Endothelial cell of umbilical vein (primary cell): ENCODE data around the gene FAM131C. TPM values are rescaled to one million over a fixed set of nuclear protein-coding genes. Genes with fewer than 3 reads are reported as not detected.

Experiments
- BruUV-seq: library from RNA; stranded (reverse); fragments of 400-500 nt; replicated peaks from 2 replicates; lab custom pipeline; 2021; lab: Mats Ljungman, UMichigan
- CTCF ChIA-PET: fragments of 300-600, 350-600 bp; sonication (Branson Sonifier 250); formaldehyde crosslinking; loops from one replicate; lab custom pipeline; 2021; ENCODE audit warnings: antibody characterized with exemption, inconsistent platforms; lab: Charles Lee
- POLR2A ChIA-PET: fragments of 300-600, 350-600 bp; sonication (Branson Sonifier 250); formaldehyde crosslinking; loops from one replicate; lab custom pipeline; 2021; ENCODE audit warnings: antibody characterized with exemption, inconsistent platforms; lab: Charles Lee
- DNase-seq: peaks from one replicate; pipeline ENCODE4 v3.0.0-alpha.2; 2011; ENCODE audit warnings: low read depth, low spot score
- FAIRE-seq: peaks from 2 replicates; lab custom pipeline; 2011; peaks lifted over from hg19 to GRCh38; lab: Jason Lieb, UNC
- H2AFZ ChIP-seq: 2 replicates; pipeline ENCODE4 v1.6.0; 2012; ENCODE audit warnings: low read depth, low read length, control low read depth, inconsistent platforms
- H3K27ac ChIP-seq: 2 replicates; pipeline ENCODE4 v1.5.1; 2011; ENCODE audit warnings: low read depth, mild to moderate bottlenecking, control low read depth, low read length, moderate library complexity; ENCODE audit not compliant: insufficient read depth
- H3K27me3 ChIP-seq, 2 experiments: 2 replicates each; pipeline versions ENCODE4 v1.6.0 to v1.6.1; 2011; ENCODE audit warnings: low read length in 2 of 2, mixed read lengths in 1 of 2; ENCODE audit not compliant: control insufficient read depth in 2 of 2, insufficient read depth in 2 of 2
- H3K36me3 ChIP-seq, 2 experiments: 2 replicates in 1 of 2; 3 replicates in 1 of 2; pipeline ENCODE4 v1.5.1; 2011; ENCODE audit warnings: low read length in 2 of 2, mild to moderate bottlenecking in 1 of 2, moderate library complexity in 1 of 2; ENCODE audit not compliant: control insufficient read depth in 2 of 2, insufficient read depth in 2 of 2; ENCODE audit errors: extremely low read depth in 1 of 2
- H3K4me1 ChIP-seq: 3 replicates; pipeline ENCODE4 v1.5.1; 2011; ENCODE audit warnings: mild to moderate bottlenecking, low read length; ENCODE audit not compliant: control insufficient read depth, insufficient read depth; ENCODE audit errors: extremely low read depth
- H3K4me2 ChIP-seq: 2 replicates; pipeline ENCODE4 v1.6.1; 2011; ENCODE audit warnings: low read length, control low read depth, mixed read lengths; ENCODE audit not compliant: insufficient read depth
- H3K4me3 ChIP-seq, 3 experiments: fragments of 200-600 bp in 1 of 3; sonication (generic), shearing (Covaris generic) in 1 of 3; replicated peaks in 1 of 3; 2 replicates each; pipeline ENCODE4 v1.5.1; 2011 to 2016; ENCODE audit warnings: control low read depth in 3 of 3, low read length in 3 of 3, mild to moderate bottlenecking in 2 of 3, inconsistent platforms in 1 of 3, low read depth in 1 of 3, moderate library complexity in 1 of 3; ENCODE audit not compliant: insufficient read depth in 1 of 3
- H3K79me2 ChIP-seq: 2 replicates; pipeline ENCODE4 v1.6.0; 2012; ENCODE audit warnings: low read length, inconsistent platforms; ENCODE audit not compliant: control insufficient read depth, insufficient read depth
- H3K9ac ChIP-seq: replicated peaks from 2 replicates; pipeline ENCODE3; 2011; ENCODE audit warnings: low read length, control low read depth; ENCODE audit not compliant: insufficient read depth; ENCODE audit errors: extremely low read depth
- H3K9me1 ChIP-seq: replicated peaks from 3 replicates; pipeline ENCODE4 v1.6.0; 2011; ENCODE audit warnings: mild to moderate bottlenecking, low read length; ENCODE audit not compliant: control insufficient read depth, insufficient read depth; ENCODE audit errors: extremely low read depth
- H3K9me3 ChIP-seq: replicated peaks from 2 replicates; pipeline ENCODE4 v1.5.1; 2012; ENCODE audit warnings: low read length, inconsistent platforms; ENCODE audit not compliant: control insufficient read depth, insufficient read depth
- H4K20me1 ChIP-seq: replicated peaks from 2 replicates; pipeline ENCODE3; 2011; ENCODE audit warnings: mild to moderate bottlenecking, low read length; ENCODE audit not compliant: control insufficient read depth, insufficient read depth; ENCODE audit errors: extremely low read depth
- EZH2 ChIP-seq: IDR thresholded peaks from 2 replicates; pipeline ENCODE4 v1.6.1; 2012; ENCODE audit warnings: borderline replicate concordance, low read depth, mild to moderate bottlenecking, moderate library complexity, low read length, inconsistent platforms; ENCODE audit not compliant: severe bottlenecking
- FOS ChIP-seq: IDR thresholded peaks from 2 replicates; pipeline ENCODE4 v1.6.1; 2011; ENCODE audit warnings: mild to moderate bottlenecking, low read length, moderate library complexity, borderline replicate concordance; ENCODE audit not compliant: insufficient read depth
- GATA2 ChIP-seq: IDR thresholded peaks from 2 replicates; pipeline ENCODE4 v1.7.0; 2011; ENCODE audit warnings: low read depth, mild to moderate bottlenecking, moderate library complexity, mixed read lengths, low read length; ENCODE audit not compliant: insufficient read length, insufficient read depth
- JUN ChIP-seq: IDR thresholded peaks from 2 replicates; pipeline ENCODE4 v1.6.1; 2011; ENCODE audit warnings: borderline replicate concordance, low read depth; ENCODE audit not compliant: insufficient read length, insufficient read depth
- MYC ChIP-seq: IDR thresholded peaks from one replicate; pipeline ENCODE4 v1.6.1; 2011; ENCODE audit warnings: mild to moderate bottlenecking, low read depth, low read length
- POLR2A ChIP-seq: IDR thresholded peaks from 2 replicates; pipeline ENCODE4 v1.6.1; 2012; ENCODE audit warnings: low read depth, mild to moderate bottlenecking, control low read depth, low read length
- POLR2AphosphoS5 ChIP-seq: IDR thresholded peaks from 2 replicates; pipeline ENCODE4 v1.6.1; 2012; ENCODE audit warnings: low read depth, mild to moderate bottlenecking, control low read depth, low read length, moderate library complexity; ENCODE audit not compliant: insufficient read depth
- dilution Hi-C: fragments of 300-500 bp; cut with MboI; formaldehyde crosslinking; loops from one replicate; pipeline ENCODE4 v1.15.0; 2019; ENCODE audit warnings: low sequenced_read_pairs; ENCODE audit not compliant: extremely low pct_ligation_motif_present
- intact Hi-C: fragments of 100-400 bp; cut with micrococcal nuclease; formaldehyde crosslinking; loops from one replicate; pipeline ENCODE4 v1.10.0; 2022
- polyA plus RNA-seq, 4 experiments: library from polyadenylated mRNA; depleted of rRNA in 3 of 4; stranded (reverse) in 3 of 4; unstranded in 1 of 4; fragments of >200 nt; gene quantifications; 2 replicates each; pipeline versions ENCODE4 v1.2.1 to v1.2.3, GENCODE V29; 2011 to 2012; ENCODE audit warnings: missing spikeins in 1 of 4
- total RNA-seq: library from RNA; stranded (reverse); gene quantifications from 2 replicates; pipeline ENCODE4 v1.2.3, GENCODE V29; 2021
- TF ChIP-seq, protein P1 (sequence below): IDR thresholded peaks from 2 replicates; pipeline ENCODE4 v1.6.1; 2011; ENCODE audit not compliant: insufficient read depth, insufficient read length
- TF ChIP-seq, protein P2 (sequence below), 2 donors: IDR thresholded peaks; 1 replicate in 1 of 2; 2 replicates in 1 of 2; pipeline ENCODE4 v1.5.1; 2011; ENCODE audit warnings: low read length in 2 of 2, mild to moderate bottlenecking in 2 of 2, moderate library complexity in 2 of 2, control low read depth in 1 of 2, inconsistent platforms in 1 of 2, low read depth in 1 of 2; ENCODE audit not compliant: insufficient read depth in 1 of 2; ENCODE audit errors: extremely low read depth in 1 of 2

Gene FAM131C
- total and polyA plus RNA-seq, 2 donors (not counting 3 experiments of a cell fraction or from before 2014, with no cell fraction given): 0.23 TPM; not detected in 1

DNA sequence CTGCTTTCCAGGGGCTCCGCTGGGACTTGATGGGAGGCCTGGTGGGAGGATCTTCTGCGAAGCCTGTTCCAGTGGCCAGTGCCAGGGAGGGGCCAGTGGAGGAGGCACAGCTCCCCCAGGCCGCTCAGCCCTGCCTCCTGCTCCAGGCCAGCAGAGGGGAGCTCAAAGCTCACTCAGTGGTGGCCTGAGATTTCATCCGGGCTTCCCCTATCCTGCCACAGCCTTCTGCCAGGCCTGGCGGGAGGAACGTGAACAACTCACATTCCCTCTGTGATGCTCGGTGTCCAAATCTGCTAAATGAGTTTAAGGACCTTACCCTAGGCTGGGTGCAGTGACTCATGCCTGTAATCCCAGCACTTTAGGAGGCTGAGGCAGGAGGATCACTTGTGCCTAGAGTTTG, 26.6 kb downstream of the FAM131C start:
- no peaks in the 10 kb centered on the region for H3K9me3 ChIP-seq
- H3K27me3 ChIP-seq: no peaks in the 10 kb centered on the region
- ChIA-PET POLR2A (no interaction called here), CTCF (interaction anchor here (1.2 to 1.9 kb wide), 2 partner anchors 26 to 244 kb away, joined by 3 to 7 read pairs; partner anchors contain the start of gene FAM131C)
- H3K79me2 ChIP-seq: no peaks in the 10 kb centered on the region
- intact Hi-C loops (no loop called here), dilution Hi-C loops (no loop called here)
- H3K4me1 ChIP-seq: no peaks in the 10 kb centered on the region
- no peak overlapping the region for H3K4me2 ChIP-seq
- no TSS peak for BruUV-seq
- H3K27ac ChIP-seq: no peak overlapping the region
- DNase-seq: no peak
- no peaks in the 10 kb centered on the region for H4K20me1 ChIP-seq
- H2AFZ ChIP-seq: no peak overlapping the region
- no peak overlapping the region for H3K9ac ChIP-seq
- H3K9me1 ChIP-seq: no peaks in the 10 kb centered on the region
- no peak for FAIRE-seq
- no peaks in the 10 kb centered on the region for H3K36me3 ChIP-seq
- TF ChIP-seq FOS (no peak), MYC (no peak), GATA2 (no peak), JUN (no peak), EZH2 (no peak), POLR2AphosphoS5 (no peak), POLR2A (no peak)
- TF ChIP-seq, protein P1, sequence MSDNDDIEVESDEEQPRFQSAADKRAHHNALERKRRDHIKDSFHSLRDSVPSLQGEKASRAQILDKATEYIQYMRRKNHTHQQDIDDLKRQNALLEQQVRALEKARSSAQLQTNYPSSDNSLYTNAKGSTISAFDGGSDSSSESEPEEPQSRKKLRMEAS: no peak
- TF ChIP-seq, protein P2, sequence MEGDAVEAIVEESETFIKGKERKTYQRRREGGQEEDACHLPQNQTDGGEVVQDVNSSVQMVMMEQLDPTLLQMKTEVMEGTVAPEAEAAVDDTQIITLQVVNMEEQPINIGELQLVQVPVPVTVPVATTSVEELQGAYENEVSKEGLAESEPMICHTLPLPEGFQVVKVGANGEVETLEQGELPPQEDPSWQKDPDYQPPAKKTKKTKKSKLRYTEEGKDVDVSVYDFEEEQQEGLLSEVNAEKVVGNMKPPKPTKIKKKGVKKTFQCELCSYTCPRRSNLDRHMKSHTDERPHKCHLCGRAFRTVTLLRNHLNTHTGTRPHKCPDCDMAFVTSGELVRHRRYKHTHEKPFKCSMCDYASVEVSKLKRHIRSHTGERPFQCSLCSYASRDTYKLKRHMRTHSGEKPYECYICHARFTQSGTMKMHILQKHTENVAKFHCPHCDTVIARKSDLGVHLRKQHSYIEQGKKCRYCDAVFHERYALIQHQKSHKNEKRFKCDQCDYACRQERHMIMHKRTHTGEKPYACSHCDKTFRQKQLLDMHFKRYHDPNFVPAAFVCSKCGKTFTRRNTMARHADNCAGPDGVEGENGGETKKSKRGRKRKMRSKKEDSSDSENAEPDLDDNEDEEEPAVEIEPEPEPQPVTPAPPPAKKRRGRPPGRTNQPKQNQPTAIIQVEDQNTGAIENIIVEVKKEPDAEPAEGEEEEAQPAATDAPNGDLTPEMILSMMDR (IDR thresholded peaks at IDR 0.05; ENCODE audit: extremely low read depth in 1 of 2, insufficient read depth in 1 of 2, low read depth in 1 of 2, low read length in 2 of 2): no peak
- no peak overlapping the region for H3K4me3 ChIP-seq
